Measurements from ENCODE around the gene NFATC2.
A peak's percentile ranks its signal among the peaks of the same experiment; 100 is the strongest.

Gene NFATC2

DNA sequence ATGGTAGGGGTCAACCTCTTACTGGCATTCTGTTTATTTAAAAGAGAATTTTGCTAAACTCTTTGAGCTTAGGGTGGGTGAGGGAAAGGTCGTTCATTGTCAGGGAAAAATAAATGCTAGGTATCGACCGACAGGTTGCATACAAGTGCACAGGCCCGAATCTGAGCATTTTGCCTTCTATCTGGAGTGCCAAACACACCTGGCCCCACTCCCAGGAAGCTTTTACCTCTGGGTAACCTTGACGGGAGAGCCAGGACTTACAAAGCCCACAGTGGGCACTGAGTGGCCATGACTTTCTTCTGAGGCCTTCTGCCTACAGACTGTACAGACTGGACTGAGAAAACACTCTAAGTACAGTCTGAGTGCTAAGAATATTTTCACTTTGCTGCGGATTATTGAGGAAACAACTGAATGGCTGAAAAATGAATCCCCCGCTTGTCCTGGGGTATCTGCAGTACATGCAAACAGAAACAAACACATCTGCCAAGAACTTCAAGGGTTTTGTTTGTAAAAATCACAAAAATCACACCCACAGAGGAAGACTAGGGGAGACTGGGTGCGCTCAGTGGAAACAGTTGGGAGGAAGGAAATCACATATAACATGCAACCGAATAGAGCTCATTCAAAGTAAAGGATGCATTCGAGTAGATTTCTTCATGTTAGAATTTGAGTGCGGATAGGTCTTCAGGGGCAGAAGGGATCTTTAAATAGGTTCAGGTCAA, 152.8 kb downstream of the NFATC2 start:
- DNase-seq (ENCODE audit: low read depth): no peak

- no peak for DNase-seq (ENCODE audit: low read depth)
Observed at GRCh38 chr20:51388756-51389542, 153.6 kb downstream of the NFATC2 start.

DNA sequence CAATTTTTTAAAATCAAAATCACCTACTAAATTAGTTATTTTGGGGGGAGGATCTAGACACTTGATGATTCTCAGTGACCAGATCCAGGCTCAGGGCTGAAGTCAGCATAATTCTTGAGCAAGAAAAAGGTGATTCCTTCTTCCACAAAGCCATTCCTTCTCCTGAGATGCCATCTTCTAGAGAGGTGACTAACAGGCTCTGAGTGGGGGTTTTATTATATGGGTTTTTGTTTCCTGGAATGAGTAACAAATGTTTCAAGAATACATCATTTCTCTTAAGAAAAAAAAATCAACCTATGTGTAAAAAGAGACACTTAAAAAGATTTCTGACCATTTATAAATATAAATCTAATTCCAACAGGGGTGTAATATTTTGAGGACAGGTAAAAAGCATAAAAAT, 154.3 kb downstream of the NFATC2 start:
- no peak for DNase-seq (ENCODE audit: low read depth)

DNA sequence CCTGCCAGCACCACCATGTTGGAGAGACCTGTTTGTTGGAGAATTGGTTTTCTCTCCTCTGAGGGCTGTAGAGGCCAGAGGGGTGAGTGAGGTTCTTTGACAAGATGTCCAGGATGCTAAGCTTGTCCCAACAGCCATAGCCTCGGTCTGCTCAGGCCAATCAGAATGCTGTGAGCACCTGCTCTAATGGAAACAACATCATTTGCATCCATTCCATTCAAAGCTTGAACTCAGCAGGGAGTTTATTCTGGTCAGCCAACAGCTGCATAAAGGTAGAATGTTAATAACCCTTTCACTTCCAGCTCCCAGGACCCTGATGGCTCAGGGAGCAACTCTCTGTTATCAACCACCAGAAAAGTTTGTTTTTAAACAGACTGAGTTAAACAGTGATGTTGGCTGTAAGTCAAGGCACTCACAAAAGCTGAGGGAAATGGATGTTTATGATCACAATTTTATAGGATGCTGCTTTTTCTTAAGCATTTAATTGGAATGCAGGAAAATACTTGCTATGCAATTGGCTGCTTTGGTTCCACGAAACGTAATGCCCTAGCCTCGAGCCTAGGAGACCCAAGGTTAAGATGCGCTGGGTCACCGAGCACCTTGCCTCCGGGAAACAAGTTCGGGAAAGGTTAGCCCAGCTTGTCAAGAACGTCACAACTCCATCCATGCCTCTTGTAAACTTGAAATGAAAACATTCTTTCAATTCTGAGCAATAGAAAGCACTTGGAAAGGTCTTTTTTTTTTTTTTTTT, 155.2 kb downstream of the NFATC2 start:
- no peak for DNase-seq (ENCODE audit: low read depth)

DNA sequence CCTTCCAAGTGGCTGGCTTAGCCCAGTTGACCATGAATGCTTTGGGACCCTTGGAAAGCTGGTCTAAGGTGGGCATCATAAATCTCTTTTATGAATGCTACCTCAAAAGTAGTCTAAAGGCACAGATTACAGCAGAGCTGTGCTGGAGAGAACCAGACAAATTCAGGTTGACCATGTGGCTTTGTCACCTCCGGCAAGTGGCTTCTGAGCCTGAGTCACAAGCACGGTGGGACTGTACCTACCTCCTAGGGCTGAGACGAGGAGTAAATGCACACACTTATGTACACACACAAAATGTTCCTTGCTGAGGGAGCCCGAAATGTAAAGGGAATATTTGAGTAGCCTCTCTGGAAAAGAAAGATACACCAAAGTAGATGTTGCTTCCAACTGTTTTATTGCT, 155.9 kb downstream of the NFATC2 start:
- DNase-seq (ENCODE audit: low read depth): peak; percentile 32

DNA sequence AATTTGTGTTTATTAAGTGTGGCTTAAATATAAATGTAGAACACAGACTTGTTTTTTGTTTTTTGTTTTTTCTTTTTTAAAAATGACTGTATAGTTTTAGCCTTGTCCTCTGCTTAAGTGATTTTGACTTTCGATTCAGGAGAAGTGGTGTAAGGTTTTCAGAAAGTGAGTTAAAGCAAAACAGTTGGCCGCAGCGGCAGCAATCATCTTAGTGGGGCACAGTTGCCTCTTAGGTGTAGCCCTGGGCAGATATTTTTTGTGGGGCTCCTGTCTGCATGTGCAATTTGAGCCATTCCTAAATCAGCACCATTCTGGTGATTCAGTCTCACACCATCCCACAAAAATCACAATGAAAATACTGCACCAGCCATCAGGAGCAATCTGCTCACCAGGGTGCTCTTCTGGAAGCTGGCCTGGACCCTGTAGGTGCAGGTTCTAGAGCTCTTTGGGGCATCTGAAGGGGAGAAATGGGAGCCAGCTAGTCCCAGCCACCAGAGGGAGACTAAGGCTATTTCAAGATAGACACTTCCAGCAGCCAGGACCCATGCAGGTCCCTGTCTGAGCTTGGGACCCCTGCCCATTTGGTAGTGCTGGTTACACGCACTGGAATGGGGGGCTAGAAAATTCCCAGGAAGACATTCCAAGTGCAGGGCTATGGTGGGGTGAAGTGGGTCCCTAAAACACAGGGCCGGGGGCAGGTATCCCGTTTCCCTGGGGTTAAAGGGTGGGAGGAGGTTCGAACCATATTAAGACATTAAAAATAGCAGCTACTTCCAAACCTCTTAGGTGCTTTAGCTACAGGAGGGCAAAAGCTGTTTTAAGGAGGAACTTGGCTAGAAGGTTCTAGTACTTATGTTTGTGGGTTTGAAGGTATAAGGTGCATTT, 156.6 kb downstream of the NFATC2 start:
- DNase-seq (ENCODE audit: low read depth): no peak

GRCh38 chr20:51384875-51385274, 157.6 kb downstream of the NFATC2 start:
- no peak for DNase-seq (ENCODE audit: low read depth)

- no peak for DNase-seq (ENCODE audit: low read depth)
Observed at GRCh38 chr20:51383891-51384510, 158.5 kb downstream of the NFATC2 start.

DNA sequence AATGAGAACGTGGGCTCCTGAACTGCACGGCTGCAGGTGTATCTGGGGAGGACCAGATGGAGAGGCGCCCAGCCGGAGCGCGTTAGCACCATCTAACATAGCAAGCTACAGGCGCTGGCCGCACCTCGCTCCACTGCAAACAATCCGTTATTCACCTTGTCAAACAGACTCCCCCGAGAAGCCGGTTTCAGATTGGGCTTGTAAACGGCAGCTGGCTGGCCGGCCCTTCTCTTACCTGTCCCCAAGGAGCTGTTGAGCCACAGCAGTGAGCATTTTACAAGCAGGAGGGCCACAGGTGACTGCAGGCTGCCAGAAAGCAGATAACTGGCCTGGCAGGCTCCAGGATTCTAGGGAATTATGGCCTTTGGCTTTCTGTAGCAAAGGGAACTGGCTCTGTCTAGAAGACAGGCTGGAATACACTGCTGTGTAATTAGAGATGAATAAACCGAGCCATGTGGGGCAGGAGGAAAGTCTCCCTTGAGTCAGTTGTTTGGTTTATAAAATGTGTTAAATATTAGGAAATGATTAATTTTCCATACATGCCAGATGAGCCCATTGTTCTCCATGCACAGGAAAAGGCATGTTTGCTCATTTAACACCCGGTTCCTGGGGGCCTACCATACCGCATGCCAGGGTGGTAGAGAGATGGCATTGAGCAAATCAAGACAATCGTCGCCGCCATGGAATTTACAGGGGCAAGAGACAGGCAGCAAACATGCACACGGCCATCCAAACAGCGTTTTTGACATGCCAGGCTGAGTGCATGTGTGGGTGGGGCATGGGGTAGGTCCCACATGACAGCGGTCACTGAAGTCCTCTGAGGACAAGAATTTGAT, 159.3 kb downstream of the NFATC2 start:
- no peak for DNase-seq (ENCODE audit: low read depth)

GRCh38 chr20:51382111-51382985, 160.2 kb downstream of the NFATC2 start:
- DNase-seq (ENCODE audit: low read depth): no peak

GRCh38 chr20:51381557-51381956, 161.0 kb downstream of the NFATC2 start:
- no peak for DNase-seq (ENCODE audit: low read depth)

GRCh38 chr20:51380401-51381385, 161.8 kb downstream of the NFATC2 start:
- DNase-seq (ENCODE audit: low read depth): no peak

- DNase-seq (ENCODE audit: low read depth): no peak
Observed at GRCh38 chr20:51379601-51380341, 162.7 kb downstream of the NFATC2 start.

- DNase-seq (ENCODE audit: low read depth): no peak
Observed at GRCh38 chr20:51378171-51378928, 164.2 kb downstream of the NFATC2 start.

DNA sequence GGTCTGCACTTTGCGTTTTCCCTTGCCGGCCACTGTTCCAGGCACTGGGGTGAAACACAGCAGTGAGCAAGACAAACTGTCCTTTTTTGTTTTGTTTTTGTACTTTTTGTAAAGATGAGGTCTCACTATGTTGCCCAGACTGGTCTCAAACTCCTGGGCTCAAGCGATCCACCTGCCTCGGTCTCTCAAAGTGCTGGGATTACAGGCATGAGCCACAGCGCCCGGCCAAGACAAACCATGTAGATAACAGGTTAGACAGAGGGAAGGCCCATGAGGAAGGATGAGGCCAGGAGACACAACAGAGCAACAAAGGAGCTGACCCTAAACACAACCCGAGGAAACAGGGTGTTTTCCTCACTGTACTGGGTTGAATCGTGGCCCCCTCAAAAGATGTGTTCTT, 165.4 kb downstream of the NFATC2 start:
- DNase-seq (ENCODE audit: low read depth): no peak

DNA sequence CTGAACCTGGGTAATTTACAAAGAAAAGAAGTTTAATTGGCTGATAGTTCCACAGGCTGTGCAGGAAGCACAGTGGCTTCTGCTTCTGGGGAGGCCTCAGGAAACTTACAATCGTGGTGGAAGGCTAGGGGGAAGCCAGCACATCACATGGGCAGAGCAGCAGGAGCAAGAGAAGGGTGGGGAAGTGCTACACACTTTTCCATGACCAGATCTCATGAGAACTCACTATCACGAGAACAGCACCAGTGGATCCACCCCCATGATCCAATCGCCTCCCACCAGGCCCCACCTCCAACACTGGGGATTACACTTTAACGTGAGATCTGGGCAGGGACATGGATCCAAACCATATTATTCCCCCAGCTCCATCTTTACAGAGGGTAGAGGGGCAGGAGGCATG, 166.4 kb downstream of the NFATC2 start:
- no peak for DNase-seq (ENCODE audit: low read depth)

- DNase-seq (ENCODE audit: low read depth): no peak
Observed at GRCh38 chr20:51375561-51375960, 167.0 kb downstream of the NFATC2 start.
